HL-60/S4 treated with phorbol 12-myristate 13-acetate at 8.2 ng/mL for 4 days and 3 days (cell line): Measurements from ENCODE around the gene RALGAPA2.

Experiments used
- in situ Hi-C: fragments of 300-500 bp; cut with MboI; formaldehyde crosslinking; loops from 2 replicates; pipeline ENCODE4 v1.15.0; 2022; ENCODE audit warnings: low sequenced_read_pairs

RALGAPA2 gene

GRCh38 chr20:20482453-20482852 is 230.0 kb downstream of the RALGAPA2 start:
- in situ Hi-C loops: no loop called here

DNA sequence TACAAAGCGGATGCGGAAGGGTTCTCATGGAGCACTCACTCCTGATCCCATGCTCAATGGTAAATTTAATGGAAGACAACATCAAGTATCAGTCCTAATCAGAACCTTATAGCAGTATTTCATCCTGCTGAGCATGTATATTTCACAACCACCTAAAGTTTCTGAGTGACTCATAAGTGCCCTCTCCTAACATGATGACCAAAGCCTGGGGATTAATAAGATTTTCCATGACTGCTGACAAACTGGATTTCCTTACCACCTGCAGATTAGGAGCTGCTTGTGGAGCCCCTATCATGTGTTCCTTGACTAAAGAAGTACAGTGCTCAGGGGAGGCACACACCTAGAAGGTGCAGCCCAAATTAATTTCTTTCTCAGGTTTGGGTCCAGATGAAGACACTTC is 231.8 kb downstream of the RALGAPA2 start:
- in situ Hi-C loops: no loop called here

DNA sequence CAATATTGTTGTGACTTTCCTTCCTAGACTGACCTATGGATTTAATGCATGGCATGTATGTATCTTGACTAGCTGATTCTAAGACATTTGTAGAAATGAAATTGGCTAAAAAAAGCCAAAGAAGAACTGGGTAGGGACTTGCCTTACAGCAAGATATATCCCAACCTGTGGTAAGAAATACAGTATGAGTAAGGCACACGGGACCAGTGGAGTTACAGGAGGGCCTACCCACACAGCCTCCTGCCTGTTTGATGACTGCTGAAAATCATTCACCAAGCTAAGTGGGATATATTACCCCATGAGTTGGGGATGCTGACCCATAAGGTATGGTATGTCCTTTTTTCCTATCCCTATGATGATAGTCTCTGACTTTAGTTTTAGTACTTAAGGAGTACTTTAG is 232.3 kb downstream of the RALGAPA2 start:
- in situ Hi-C loops: no loop called here

DNA sequence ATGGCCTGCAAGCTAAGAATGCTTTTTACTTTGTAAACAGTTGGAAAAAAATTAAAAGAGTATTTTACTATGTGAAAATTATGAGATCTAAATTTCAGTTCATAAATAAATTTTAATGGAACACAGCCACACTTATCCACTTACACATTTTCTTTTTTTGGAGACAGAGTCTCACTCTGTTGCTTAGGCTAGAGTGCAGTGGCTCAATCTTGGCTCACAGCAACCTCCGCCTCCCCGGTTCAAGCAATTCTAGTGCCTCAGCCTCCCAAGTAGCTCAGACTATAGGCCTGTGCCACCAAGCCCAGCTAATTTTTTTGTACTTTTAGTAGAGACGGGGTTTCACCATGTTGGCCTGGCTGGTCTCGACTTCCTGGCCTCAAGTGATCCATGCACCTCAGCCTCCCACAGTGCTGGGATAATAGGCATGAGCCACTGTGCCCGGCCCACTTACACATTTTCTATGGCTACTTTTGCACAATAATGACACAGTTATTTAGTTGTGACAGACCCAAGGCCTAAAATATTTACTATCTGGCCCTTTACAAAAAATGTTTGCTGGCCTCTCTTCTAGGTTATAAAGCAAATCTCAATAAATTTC is 234.9 kb downstream of the RALGAPA2 start:
- in situ Hi-C loops: no loop called here

DNA sequence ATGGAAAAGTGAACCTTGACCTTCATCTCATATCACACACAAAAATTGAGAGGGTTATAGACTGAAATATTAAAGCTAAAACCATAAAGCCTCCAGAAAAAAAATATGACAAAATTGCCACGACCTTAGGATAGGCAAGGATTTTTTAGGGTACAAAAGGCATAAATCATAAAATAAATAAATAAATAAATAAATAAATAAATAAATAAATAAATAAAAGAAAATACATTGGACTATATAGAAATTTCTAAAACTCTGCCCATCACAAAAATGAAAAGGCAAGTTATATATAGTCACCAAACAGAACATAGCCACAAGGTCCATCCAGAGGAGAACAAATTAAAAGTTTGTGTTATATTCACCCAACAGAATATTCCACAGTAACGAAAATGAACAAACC is 235.9 kb downstream of the RALGAPA2 start:
- in situ Hi-C loops: no loop called here

GRCh38 chr20:20473657-20474056 is 238.8 kb downstream of the RALGAPA2 start:
- in situ Hi-C loops: no loop called here

- in situ Hi-C loops: no loop called here
Measured at GRCh38 chr20:20472684-20473274, 239.7 kb downstream of the RALGAPA2 start.

DNA sequence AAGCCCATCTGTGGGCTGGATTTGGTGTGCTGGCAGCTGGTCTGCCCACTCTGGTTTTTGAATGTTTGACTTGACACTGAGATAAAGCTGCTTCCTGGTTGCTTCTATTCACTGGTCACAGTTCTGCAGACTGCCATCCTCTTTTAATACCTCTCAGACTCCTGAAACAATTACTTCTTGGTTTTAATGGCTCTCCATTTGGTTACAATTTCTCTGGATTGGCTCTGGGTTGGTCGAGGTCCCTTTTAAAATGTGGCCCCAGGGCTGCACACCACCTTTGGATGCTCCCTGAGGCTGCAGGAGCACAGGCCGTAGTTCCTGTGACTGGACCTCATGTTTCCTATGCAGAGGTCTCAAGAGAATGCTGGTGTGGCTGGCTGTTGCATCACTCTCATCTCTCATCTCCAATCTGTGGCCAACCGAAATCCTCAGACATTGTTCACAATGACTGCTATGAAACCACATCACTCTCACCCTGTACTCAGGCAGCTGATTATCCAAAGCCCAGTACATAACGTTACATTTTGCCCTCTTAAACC is 246.0 kb downstream of the RALGAPA2 start:
- in situ Hi-C loops: no loop called here

DNA sequence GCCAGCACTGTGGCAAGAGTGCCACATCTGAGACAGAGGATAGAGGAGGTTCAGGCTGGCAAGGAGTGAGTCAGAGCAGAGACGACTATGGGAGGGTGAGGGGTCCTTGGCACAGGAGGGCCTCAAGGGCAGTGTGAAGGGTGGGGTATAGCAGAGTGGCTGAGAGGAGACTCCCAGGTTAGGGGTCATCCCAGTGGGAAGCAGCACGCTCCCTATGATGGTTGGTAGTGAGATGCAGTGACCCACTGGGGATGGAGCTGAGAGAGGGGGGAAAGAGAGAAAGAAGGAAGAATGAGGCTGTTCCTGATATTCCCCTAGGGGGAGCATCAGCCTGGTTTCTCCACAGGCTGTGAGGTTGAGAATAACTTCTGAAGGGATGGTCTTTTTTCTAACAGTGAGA is 247.2 kb downstream of the RALGAPA2 start:
- in situ Hi-C loops: no loop called here

- in situ Hi-C loops: no loop called here
Measured at GRCh38 chr20:20463933-20464374, 248.5 kb downstream of the RALGAPA2 start.

DNA sequence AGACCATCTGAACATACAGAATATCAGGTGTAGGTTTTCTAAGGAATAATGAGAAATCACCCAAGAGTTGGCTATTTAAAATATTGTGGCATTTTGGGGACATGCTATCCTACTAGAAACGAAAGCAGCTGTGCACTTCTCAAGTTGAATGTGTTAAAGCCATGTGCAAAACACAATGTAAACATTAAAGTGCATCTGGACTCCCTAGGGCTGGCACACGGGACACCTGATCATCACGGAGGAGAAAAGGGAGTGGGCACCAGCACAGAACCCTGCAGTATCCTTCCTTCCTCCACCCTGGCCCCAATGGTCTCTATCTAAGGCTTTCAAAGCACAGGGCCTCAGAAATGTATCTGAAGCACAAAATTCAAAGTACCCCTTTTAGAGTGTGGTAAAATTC is 250.3 kb downstream of the RALGAPA2 start:
- in situ Hi-C loops: no loop called here

- in situ Hi-C loops: no loop called here
Measured at GRCh38 chr20:20461551-20461950, 250.9 kb downstream of the RALGAPA2 start.

DNA sequence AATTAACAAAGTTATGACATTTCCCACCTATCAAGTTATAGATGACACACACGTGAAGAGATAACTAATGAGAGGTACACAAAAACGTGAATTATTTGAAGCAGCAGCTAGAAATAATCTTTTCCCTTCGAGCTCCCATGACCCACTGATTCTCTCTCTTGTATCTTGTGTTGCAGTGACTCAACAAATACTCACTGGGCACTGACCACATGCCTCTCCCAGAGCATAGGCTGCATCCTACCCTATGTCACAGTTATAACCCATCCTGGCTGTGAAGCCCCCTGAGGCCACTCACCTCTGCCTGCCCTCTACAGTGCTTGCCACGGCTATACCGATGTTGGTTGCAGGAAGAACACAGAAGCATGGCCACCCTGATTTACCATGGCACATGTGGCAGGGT is 252.7 kb downstream of the RALGAPA2 start:
- in situ Hi-C loops: no loop called here

- in situ Hi-C loops: no loop called here
Measured at GRCh38 chr20:20457392-20458126, 254.9 kb downstream of the RALGAPA2 start.

DNA sequence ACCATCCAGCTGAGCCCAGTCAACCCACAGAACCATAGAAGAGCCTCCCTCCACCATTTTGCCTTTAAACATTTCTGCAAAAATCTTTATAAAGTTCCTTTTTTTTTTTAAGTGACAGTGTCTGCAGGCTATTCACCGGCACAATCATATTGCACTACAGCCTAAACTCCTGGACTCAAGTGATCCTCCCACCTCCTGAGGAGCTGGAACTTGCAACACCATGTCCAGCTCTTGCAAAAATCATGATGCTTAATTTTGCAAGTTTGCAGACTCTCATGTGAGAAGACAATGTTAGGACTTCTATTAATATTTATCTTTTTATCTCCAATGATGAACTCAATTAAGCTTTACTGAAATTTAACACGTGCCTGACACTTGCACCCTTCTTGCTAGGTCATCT is 255.7 kb downstream of the RALGAPA2 start:
- in situ Hi-C loops: no loop called here

GRCh38 chr20:20455926-20456325 is 256.5 kb downstream of the RALGAPA2 start:
- in situ Hi-C loops: no loop called here

- in situ Hi-C loops: no loop called here
Measured at GRCh38 chr20:20454850-20455627, 257.4 kb downstream of the RALGAPA2 start.

GRCh38 chr20:20454367-20454766 is 258.1 kb downstream of the RALGAPA2 start:
- in situ Hi-C loops: no loop called here

GRCh38 chr20:20452254-20452676 is 260.2 kb downstream of the RALGAPA2 start:
- in situ Hi-C loops: no loop called here

GRCh38 chr20:20450521-20450920 is 261.9 kb downstream of the RALGAPA2 start:
- in situ Hi-C loops: no loop called here

DNA sequence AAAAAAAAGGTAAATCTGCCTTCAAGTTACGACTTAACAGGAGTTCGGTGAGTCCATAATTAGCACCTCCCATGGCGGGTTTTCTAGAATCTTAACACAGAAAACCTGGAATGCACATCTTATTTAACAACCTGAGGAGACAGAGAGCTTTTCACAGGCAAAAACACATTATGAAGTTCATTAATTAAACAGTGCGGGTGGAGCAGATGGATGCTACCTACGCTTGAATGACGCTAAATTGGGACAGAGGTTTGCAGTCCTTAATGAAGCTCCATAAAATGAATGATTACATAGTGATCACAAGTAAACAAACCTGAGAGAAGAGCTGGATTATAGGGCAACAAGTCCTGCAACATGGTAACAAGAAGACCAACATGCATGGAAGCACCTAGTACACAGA is 263.6 kb downstream of the RALGAPA2 start:
- in situ Hi-C loops: no loop called here
